Femur (tissue), 1 donor: ENCODE data around the gene PDCD2L.
"Not testable (repeated sequence)": the region's sequence is repeated elsewhere in the genome, so short reads cannot be mapped to it uniquely, and the experiment has no call there.

Experiments
- DNase-seq: peaks from one replicate; pipeline ENCODE4 v3.0.0-alpha.2; 2017

Gene PDCD2L

GRCh38 chr19:34418300-34418699 lies 14.1 kb downstream of the PDCD2L start:
- no peak for DNase-seq

GRCh38 chr19:34426096-34426661 lies 22.0 kb downstream of the PDCD2L start:
- DNase-seq, result no peak

- DNase-seq, result no peak
These were observed 24.5 kb downstream of the PDCD2L start for GRCh38 chr19:34428549-34429285.

- DNase-seq, result no peak
These were observed 25.4 kb downstream of the PDCD2L start for GRCh38 chr19:34429553-34429952.

- no peak for DNase-seq
These were observed 26.8 kb downstream of the PDCD2L start for GRCh38 chr19:34430738-34431625.

- DNase-seq, result no peak
These were observed 27.6 kb downstream of the PDCD2L start for GRCh38 chr19:34431681-34432402.

GRCh38 chr19:34432797-34433196 lies 28.6 kb downstream of the PDCD2L start:
- DNase-seq, result no peak

- DNase-seq, result no peak
These were observed 32.5 kb downstream of the PDCD2L start for GRCh38 chr19:34436716-34437115.

GRCh38 chr19:34448191-34448590 lies 44.0 kb downstream of the PDCD2L start:
- DNase-seq, result no peak

GRCh38 chr19:34452723-34453122 lies 48.5 kb downstream of the PDCD2L start:
- DNase-seq, result no peak

GRCh38 chr19:34454091-34454490 lies 49.9 kb downstream of the PDCD2L start:
- no peak for DNase-seq

GRCh38 chr19:34454685-34455084 lies 50.5 kb downstream of the PDCD2L start:
- DNase-seq, result no peak

GRCh38 chr19:34455783-34456480 lies 51.7 kb downstream of the PDCD2L start:
- DNase-seq, result not testable (repeated sequence)

- DNase-seq, result no peak
These were observed 53.2 kb downstream of the PDCD2L start for GRCh38 chr19:34457446-34457845.

- DNase-seq, result no peak
These were observed 54.5 kb downstream of the PDCD2L start for GRCh38 chr19:34458677-34459076.

- DNase-seq, result no peak
These were observed 55.4 kb downstream of the PDCD2L start for GRCh38 chr19:34459614-34460013.

- DNase-seq, result no peak
These were observed 57.3 kb downstream of the PDCD2L start for GRCh38 chr19:34461375-34462100.

- not testable (repeated sequence) for DNase-seq
These were observed 60.6 kb downstream of the PDCD2L start for GRCh38 chr19:34464785-34465184.

GRCh38 chr19:34468409-34468808 lies 64.2 kb downstream of the PDCD2L start:
- DNase-seq, result no peak

GRCh38 chr19:34469026-34469425 lies 64.8 kb downstream of the PDCD2L start:
- DNase-seq, result not testable (repeated sequence)

- no peak for DNase-seq
These were observed 67.9 kb downstream of the PDCD2L start for GRCh38 chr19:34471906-34472700.
